GM19043 (cell line): ENCODE results near the gene ZNF689.

ENCODE experiments used
- ATAC-seq: cut with Tn5 transposase; IDR thresholded peaks from one replicate; pipeline ENCODE4 v1.9.1; 2021; ENCODE audit warnings: low read depth; ENCODE audit not compliant: unreplicated experiment

ZNF689 gene

GRCh38 chr16:30566531-30566930 is 43.7 kb downstream of the ZNF689 start:
- no peak for ATAC-seq

GRCh38 chr16:30565984-30566383 is 44.2 kb downstream of the ZNF689 start:
- ATAC-seq = no peak

- no peak for ATAC-seq
Observed at GRCh38 chr16:30565526-30565925, 44.7 kb downstream of the ZNF689 start.

GRCh38 chr16:30562021-30562420 is 48.2 kb downstream of the ZNF689 start:
- ATAC-seq = no peak

GRCh38 chr16:30561089-30561816 is 48.9 kb downstream of the ZNF689 start:
- ATAC-seq = no peak

GRCh38 chr16:30559690-30560089 is 50.5 kb downstream of the ZNF689 start:
- ATAC-seq = no peak

GRCh38 chr16:30558789-30559377 is 51.3 kb downstream of the ZNF689 start:
- ATAC-seq = no peak

- peak; percentile 89 for ATAC-seq
Observed at GRCh38 chr16:30557957-30558788, 52.0 kb downstream of the ZNF689 start, which contains the start of gene ZNF764. Gene ZNF764 (minus strand): TSS chr16:30558374. CDS start chr16:30558182, 192 bp downstream.

GRCh38 chr16:30557707-30557956 is 52.6 kb downstream of the ZNF689 start:
- no peak for ATAC-seq

GRCh38 chr16:30556125-30556473 is 54.1 kb downstream of the ZNF689 start:
- ATAC-seq = no peak

- ATAC-seq = no peak
Observed at GRCh38 chr16:30555315-30556124, 54.7 kb downstream of the ZNF689 start.

GRCh38 chr16:30554557-30555314 is 55.5 kb downstream of the ZNF689 start:
- no peak for ATAC-seq

- no peak for ATAC-seq
Observed at GRCh38 chr16:30553393-30553899, 56.7 kb downstream of the ZNF689 start.

GRCh38 chr16:30552956-30553355 is 57.2 kb downstream of the ZNF689 start:
- no peak for ATAC-seq
